HCT116 (cell line): Measurements from ENCODE around the gene PRKCA. TPM values are rescaled to one million over a fixed set of nuclear protein-coding genes. Genes with fewer than 3 reads are reported as not detected.

Source experiments
- ATAC-seq: fragments of 200-7000 bp; cut with Tn5 transposase; 2 replicates; pipeline ENCODE4 v1.9.1; 2020; ENCODE audit warnings: mild to moderate bottlenecking, moderate library complexity
- BruUV-seq: library from RNA; stranded (reverse); fragments of 400-500 nt; replicated peaks from 2 replicates; lab custom pipeline; 2021; lab: Mats Ljungman, UMichigan
- CTCF ChIA-PET: fragments of 300-600 bp; sonication (Branson Sonifier 250); formaldehyde crosslinking; loops from one replicate; lab custom pipeline; 2021; ENCODE audit warnings: antibody characterized with exemption; lab: Charles Lee
- POLR2A ChIA-PET: fragments of 300-600, 350-600 bp; sonication (Branson Sonifier 250); formaldehyde crosslinking; loops from one replicate; lab custom pipeline; 2021; ENCODE audit warnings: antibody characterized with exemption; lab: Charles Lee
- RAD21 ChIA-PET, 2 experiments: fragments of 300-600 bp; sonication (Branson Sonifier 250); formaldehyde crosslinking; loops; one replicate each; lab custom pipeline; 2023; ENCODE audit warnings: low total read pairs in 2 of 2; ENCODE audit not compliant: uncharacterized antibody in 2 of 2, unreplicated experiment in 2 of 2, low non-redundant PET in 1 of 2; lab: Charles Lee
- DNase-seq: peaks from one replicate; pipeline ENCODE4 v3.0.0-alpha.2; 2010; ENCODE audit warnings: low read depth, low spot score
- H2AFZ ChIP-seq: fragments of 200-600 bp; shearing (Covaris generic), sonication (generic); 2 replicates; pipeline ENCODE4 v1.6.1; 2017; ENCODE audit warnings: low read depth, mixed run types, mixed read lengths, antibody characterized with exemption, low read length; ENCODE audit not compliant: poor library complexity, severe bottlenecking
- H3K27ac ChIP-seq: 2 replicates; pipeline ENCODE4 v1.5.1; 2012; ENCODE audit warnings: low read depth, low read length
- H3K27me3 ChIP-seq: fragments of 200-600 bp; sonication (generic); 2 replicates; pipeline ENCODE4 v1.6.1; 2016; ENCODE audit warnings: mixed run types, low read length, mixed read lengths; ENCODE audit not compliant: insufficient read depth
- H3K36me3 ChIP-seq, 2 experiments: fragments of 200-500 bp in 1 of 2; fragments of 200-600 bp in 1 of 2; sonication (Bioruptor generic) in 1 of 2; sonication (generic) in 1 of 2; 2 replicates each; pipeline versions ENCODE4 v1.5.1 to v1.6.1; 2014 to 2016; ENCODE audit warnings: low read length in 2 of 2, inconsistent platforms in 1 of 2, mixed read lengths in 1 of 2, mixed run types in 1 of 2; ENCODE audit not compliant: insufficient read depth in 2 of 2, control insufficient read depth in 1 of 2
- H3K4me1 ChIP-seq, 2 experiments: fragments of 200-600 bp in 1 of 2; sonication (generic) in 1 of 2; 2 replicates each; pipeline versions ENCODE4 v1.5.1 to v1.6.1; 2012 to 2017; ENCODE audit warnings: low read length in 2 of 2, inconsistent platforms in 1 of 2, mild to moderate bottlenecking in 1 of 2, mixed read lengths in 1 of 2, mixed run types in 1 of 2, moderate library complexity in 1 of 2; ENCODE audit not compliant: insufficient read depth in 2 of 2, control insufficient read depth in 1 of 2
- H3K4me2 ChIP-seq: fragments of 200-600 bp; sonication (generic); 2 replicates; pipeline ENCODE4 v1.6.1; 2017; ENCODE audit warnings: mixed run types, low read length, mixed read lengths
- H3K4me3 ChIP-seq, 2 experiments: fragments of 200-600 bp in 1 of 2; sonication (generic) in 1 of 2; replicated peaks in 1 of 2; 2 replicates each; pipeline ENCODE4 v1.5.1; 2011 to 2016; ENCODE audit warnings: low read length in 2 of 2, control low read depth in 1 of 2, low read depth in 1 of 2, mild to moderate bottlenecking in 1 of 2, mixed read lengths in 1 of 2, mixed run types in 1 of 2
- H3K79me2 ChIP-seq: fragments of 200-600 bp; sonication (generic); 2 replicates; pipeline ENCODE4 v1.6.1; 2017; ENCODE audit warnings: mild to moderate bottlenecking, mixed run types, low read length, moderate library complexity, mixed read lengths; ENCODE audit not compliant: insufficient read depth
- H3K9ac ChIP-seq: fragments of 200-600 bp; sonication (generic); 2 replicates; pipeline ENCODE4 v1.6.1; 2016; ENCODE audit warnings: low read length, mixed read lengths
- H3K9me2 ChIP-seq: fragments of 200-600 bp; sonication (generic), shearing (Covaris generic); 2 replicates; pipeline ENCODE4 v1.6.1; 2017; ENCODE audit warnings: mixed run types, mild to moderate bottlenecking, moderate library complexity; ENCODE audit not compliant: insufficient read depth
- H3K9me3 ChIP-seq, 2 experiments: fragments of 200-500 bp in 1 of 2; fragments of 200-600 bp in 1 of 2; sonication (Bioruptor generic) in 1 of 2; sonication (generic) in 1 of 2; 2 replicates each; pipeline ENCODE4 v1.6.1; 2014 to 2017; ENCODE audit warnings: low read length in 2 of 2, mixed read lengths in 2 of 2, inconsistent platforms in 1 of 2, low read depth in 1 of 2, mild to moderate bottlenecking in 1 of 2, mixed run types in 1 of 2, moderate library complexity in 1 of 2; ENCODE audit not compliant: control insufficient read depth in 1 of 2, insufficient read depth in 1 of 2
- H4K20me1 ChIP-seq: fragments of 200-600 bp; sonication (generic), shearing (Covaris generic); 2 replicates; pipeline ENCODE4 v1.6.1; 2017; ENCODE audit warnings: mixed run types, mild to moderate bottlenecking, moderate library complexity; ENCODE audit not compliant: insufficient read depth
- ATF3 ChIP-seq: IDR thresholded peaks from 2 replicates; pipeline ENCODE4 v1.6.1; 2012
- CBX3 ChIP-seq: IDR thresholded peaks from 2 replicates; pipeline ENCODE4 v1.6.1; 2012; ENCODE audit warnings: low read depth
- CEBPB ChIP-seq: IDR thresholded peaks from 2 replicates; pipeline ENCODE4 v1.6.1; 2012; ENCODE audit warnings: low read depth
- CTCF ChIP-seq, 3 experiments: fragments of 200-600 bp in 1 of 3; sonication (generic) in 1 of 3; IDR thresholded peaks in 2 of 3; conservative IDR thresholded peaks in 1 of 3; 2 replicates each; pipeline ENCODE4 v1.5.1; 2012 to 2017; ENCODE audit warnings: low read depth in 2 of 3, low read length in 2 of 3, antibody characterized with exemption in 1 of 3, borderline replicate concordance in 1 of 3, control low read depth in 1 of 3, mild to moderate bottlenecking in 1 of 3, mixed read lengths in 1 of 3, mixed run types in 1 of 3, moderate library complexity in 1 of 3; ENCODE audit not compliant: insufficient read depth in 1 of 3
- EGR1 ChIP-seq: IDR thresholded peaks from 2 replicates; pipeline ENCODE4 v1.6.1; 2012; ENCODE audit warnings: low read depth
- ELF1 ChIP-seq: IDR thresholded peaks from 2 replicates; pipeline ENCODE4 v1.6.1; 2012; ENCODE audit warnings: low read depth, borderline replicate concordance
- EZH2 ChIP-seq: fragments of 200-600 bp; sonication (generic); IDR thresholded peaks from 2 replicates; pipeline ENCODE4 v1.6.1; 2017; ENCODE audit warnings: antibody characterized with exemption, mixed run types
- EZH2phosphoT487 ChIP-seq: fragments of 200-600 bp; IDR thresholded peaks from 2 replicates; pipeline ENCODE4 v1.6.1; 2018; ENCODE audit warnings: antibody characterized with exemption, borderline replicate concordance
- FOSL1 ChIP-seq: IDR thresholded peaks from 2 replicates; pipeline ENCODE4 v1.6.1; 2012; ENCODE audit warnings: low read depth
- JUND ChIP-seq: IDR thresholded peaks from 2 replicates; pipeline ENCODE4 v1.6.1; 2012
- MAX ChIP-seq: IDR thresholded peaks from 2 replicates; pipeline ENCODE4 v1.6.1; 2012
- POLR2AphosphoS5 ChIP-seq: IDR thresholded peaks from 2 replicates; pipeline ENCODE4 v1.6.1; 2011; ENCODE audit warnings: mild to moderate bottlenecking, low read depth, low read length, moderate library complexity
- SIN3A ChIP-seq: IDR thresholded peaks from 2 replicates; pipeline ENCODE4 v1.6.1; 2012; ENCODE audit warnings: low read depth
- SP1 ChIP-seq: IDR thresholded peaks from 2 replicates; pipeline ENCODE4 v1.6.1; 2012; ENCODE audit warnings: low read depth
- TCF7L2 ChIP-seq: IDR thresholded peaks from 2 replicates; pipeline ENCODE4 v1.7.0; 2011; ENCODE audit warnings: borderline replicate concordance, inconsistent platforms; ENCODE audit not compliant: insufficient read depth, insufficient read length; ENCODE audit errors: extremely low read depth
- YY1 ChIP-seq: IDR thresholded peaks from 2 replicates; pipeline ENCODE4 v1.6.1; 2011; ENCODE audit warnings: low read length, low read depth, moderate library complexity, mild to moderate bottlenecking; ENCODE audit not compliant: insufficient replicate concordance; ENCODE audit errors: extremely low read depth
- ZNF274 ChIP-seq: fragments of 200-500 bp; sonication (Bioruptor generic); IDR thresholded peaks from 2 replicates; pipeline ENCODE4 v1.6.1; 2014; ENCODE audit warnings: mild to moderate bottlenecking, low read depth, low read length, inconsistent platforms
- intact Hi-C: fragments of 100-400 bp; cut with micrococcal nuclease; formaldehyde crosslinking; loops from 2 replicates; pipeline ENCODE4 v1.10.0; 2022
- total RNA-seq: library from RNA; stranded (reverse); gene quantifications from one replicate; pipeline ENCODE4 v1.2.1, GENCODE V29; 2021; ENCODE audit not compliant: unreplicated experiment

Gene PRKCA
- total RNA-seq, 1 experiment from 2014 or later = 18.8 TPM

GRCh38 chr17:66525338-66525737 lies 222.9 kb downstream of the PRKCA start:
- peaks cover 7 to 16% of the 10 kb centered on the region in 2 experiments for H3K4me1 ChIP-seq
- intact Hi-C loops = no loop called here
- H3K9ac ChIP-seq = no peak overlapping the region
- ChIA-PET CTCF (no interaction called here), RAD21 (interaction anchor here in 1 of 2 experiments (0.5 kb wide), 1 partner anchor 41 kb away, joined by 3 read pairs; no protein-coding TSS in a partner anchor), POLR2A (no interaction called here)
- no peaks in the 10 kb centered on the region for H4K20me1 ChIP-seq
- H3K4me3 ChIP-seq = no peak overlapping the region
- H3K9me3 ChIP-seq = no peaks in the 10 kb centered on the region
- TF ChIP-seq TCF7L2 (no peak), SIN3A (no peak), EZH2phosphoT487 (no peak), EZH2 (no peak), JUND (no peak), ZNF274 (no peak), EGR1 (no peak), ELF1 (no peak), CEBPB (no peak), CBX3 (no peak), YY1 (no peak), FOSL1 (no peak), ATF3 (no peak), CTCF (IDR thresholded peaks at IDR 0.05 in 2 of 3, conservative IDR thresholded peaks at IDR 0.05 in 1 of 3; ENCODE audit: borderline replicate concordance in 1 of 3, insufficient read depth in 1 of 3, low read depth in 2 of 3, low read length in 2 of 3) (no peak), POLR2AphosphoS5 (no peak), SP1 (no peak), MAX (no peak)
- H3K36me3 ChIP-seq = no peaks in the 10 kb centered on the region
- BruUV-seq = no TSS peak
- no peaks in the 10 kb centered on the region for H3K9me2 ChIP-seq
- no peaks in the 10 kb centered on the region for H3K79me2 ChIP-seq
- no peak overlapping the region for H3K27ac ChIP-seq
- DNase-seq (no peak), ATAC-seq (no peak)
- no peak overlapping the region for H2AFZ ChIP-seq
- no peak overlapping the region for H3K4me2 ChIP-seq
- no peaks in the 10 kb centered on the region for H3K27me3 ChIP-seq
